Measurements from ENCODE around the gene ZNF76.

GRCh38 chr6:35239581-35239980 lies 20.0 kb upstream of the ZNF76 start:
- TF ChIP-seq TAF1 (IDR thresholded peaks at IDR 0.05; ENCODE audit: borderline replicate concordance, low read depth, low read length) (no peak), POLR2AphosphoS5 (IDR thresholded peaks at IDR 0.05; ENCODE audit: low read depth, low read length) (no peak)

Measured in GM12892 (cell line).